ENCODE results near the gene TSPEAR.

TSPEAR gene

GRCh38 chr21:44459712-44460440 lies 251.5 kb downstream of the TSPEAR start:
- no peak for DNase-seq (ENCODE audit: low read depth)
- H3K4me3 ChIP-seq (ENCODE audit: low read depth, low read length): no peak overlapping the region
- TF ChIP-seq, protein P1, sequence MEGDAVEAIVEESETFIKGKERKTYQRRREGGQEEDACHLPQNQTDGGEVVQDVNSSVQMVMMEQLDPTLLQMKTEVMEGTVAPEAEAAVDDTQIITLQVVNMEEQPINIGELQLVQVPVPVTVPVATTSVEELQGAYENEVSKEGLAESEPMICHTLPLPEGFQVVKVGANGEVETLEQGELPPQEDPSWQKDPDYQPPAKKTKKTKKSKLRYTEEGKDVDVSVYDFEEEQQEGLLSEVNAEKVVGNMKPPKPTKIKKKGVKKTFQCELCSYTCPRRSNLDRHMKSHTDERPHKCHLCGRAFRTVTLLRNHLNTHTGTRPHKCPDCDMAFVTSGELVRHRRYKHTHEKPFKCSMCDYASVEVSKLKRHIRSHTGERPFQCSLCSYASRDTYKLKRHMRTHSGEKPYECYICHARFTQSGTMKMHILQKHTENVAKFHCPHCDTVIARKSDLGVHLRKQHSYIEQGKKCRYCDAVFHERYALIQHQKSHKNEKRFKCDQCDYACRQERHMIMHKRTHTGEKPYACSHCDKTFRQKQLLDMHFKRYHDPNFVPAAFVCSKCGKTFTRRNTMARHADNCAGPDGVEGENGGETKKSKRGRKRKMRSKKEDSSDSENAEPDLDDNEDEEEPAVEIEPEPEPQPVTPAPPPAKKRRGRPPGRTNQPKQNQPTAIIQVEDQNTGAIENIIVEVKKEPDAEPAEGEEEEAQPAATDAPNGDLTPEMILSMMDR (IDR thresholded peaks at IDR 0.05; ENCODE audit: control insufficient read depth, extremely low read depth, insufficient read depth): no peak

DNA sequence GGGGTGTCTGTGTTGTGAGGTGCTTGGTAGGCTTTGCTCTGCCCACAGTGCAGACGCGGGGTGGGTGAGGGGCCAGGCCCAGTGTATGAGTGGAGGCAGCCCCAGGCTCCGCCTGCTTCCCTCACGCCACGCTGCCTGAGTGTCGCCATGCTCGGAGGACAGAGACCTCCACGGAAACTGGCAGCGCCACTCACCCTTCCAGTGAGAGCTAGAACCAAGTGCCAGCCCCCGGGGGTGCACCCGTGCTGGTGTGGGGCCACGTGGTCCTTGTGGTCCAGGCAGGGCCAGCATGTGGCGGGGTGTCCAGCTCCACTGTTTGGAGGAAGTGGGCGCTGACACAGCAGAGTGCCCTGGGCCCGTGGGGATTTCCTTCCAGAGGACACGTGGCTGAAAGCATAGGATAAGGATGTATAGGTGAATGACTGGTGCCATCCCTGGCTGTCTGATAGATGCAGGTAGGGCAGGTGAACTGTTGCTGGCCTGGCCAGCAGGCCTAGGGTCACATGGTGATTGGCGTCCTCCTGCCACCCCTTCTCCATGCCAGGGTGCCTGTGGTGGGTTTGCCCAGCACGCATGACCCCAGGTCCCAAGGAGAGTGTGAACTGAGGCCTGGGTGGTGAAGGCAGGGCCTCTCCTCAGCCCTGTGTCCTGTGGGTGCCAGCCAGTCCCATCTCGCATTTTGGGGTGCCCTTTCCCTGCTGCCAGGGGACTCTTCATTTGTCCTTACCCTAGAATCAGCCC lies 252.2 kb downstream of the TSPEAR start:
- TF ChIP-seq, protein P1 (IDR thresholded peaks at IDR 0.05; ENCODE audit: control insufficient read depth, extremely low read depth, insufficient read depth): no peak
- no peak overlapping the region for H3K4me3 ChIP-seq (ENCODE audit: low read depth, low read length)
- no peak for DNase-seq (ENCODE audit: low read depth)

DNA sequence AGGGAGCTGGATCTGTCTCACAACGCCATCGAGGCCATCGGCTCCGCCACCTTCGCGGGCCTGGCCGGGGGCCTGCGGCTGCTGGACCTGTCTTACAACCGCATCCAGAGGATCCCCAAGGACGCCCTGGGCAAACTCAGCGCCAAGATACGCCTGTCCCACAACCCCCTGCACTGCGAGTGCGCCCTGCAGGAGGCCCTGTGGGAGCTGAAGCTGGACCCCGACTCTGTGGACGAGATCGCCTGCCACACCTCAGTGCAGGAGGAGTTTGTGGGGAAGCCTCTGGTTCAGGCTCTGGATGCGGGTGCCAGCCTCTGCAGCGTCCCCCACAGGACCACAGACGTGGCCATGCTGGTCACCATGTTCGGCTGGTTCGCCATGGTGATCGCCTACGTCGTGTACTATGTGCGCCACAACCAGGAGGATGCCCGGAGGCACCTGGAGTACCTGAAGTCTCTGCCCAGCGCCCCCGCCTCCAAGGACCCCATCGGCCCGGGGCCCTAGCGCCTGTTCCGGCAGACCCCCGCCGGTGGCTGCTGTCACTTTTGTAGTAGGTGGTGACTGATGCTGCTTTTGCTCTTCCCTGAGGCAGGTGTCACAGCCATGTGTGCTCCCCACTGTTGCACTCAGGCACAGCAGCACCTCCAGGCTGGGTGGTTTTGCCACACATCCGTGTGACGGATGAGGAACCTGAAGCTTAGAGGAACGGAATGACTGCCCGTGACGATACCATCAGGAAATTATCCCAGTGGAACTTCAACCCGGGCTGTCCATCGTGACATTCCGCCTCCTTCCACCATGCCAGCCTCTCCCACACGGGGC lies 254.2 kb downstream of the TSPEAR start:
- DNase-seq (ENCODE audit: low read depth): no peak
- TF ChIP-seq, protein P1 (IDR thresholded peaks at IDR 0.05; ENCODE audit: control insufficient read depth, extremely low read depth, insufficient read depth): no peak
- H3K4me3 ChIP-seq (ENCODE audit: low read depth, low read length): no peak overlapping the region

DNA sequence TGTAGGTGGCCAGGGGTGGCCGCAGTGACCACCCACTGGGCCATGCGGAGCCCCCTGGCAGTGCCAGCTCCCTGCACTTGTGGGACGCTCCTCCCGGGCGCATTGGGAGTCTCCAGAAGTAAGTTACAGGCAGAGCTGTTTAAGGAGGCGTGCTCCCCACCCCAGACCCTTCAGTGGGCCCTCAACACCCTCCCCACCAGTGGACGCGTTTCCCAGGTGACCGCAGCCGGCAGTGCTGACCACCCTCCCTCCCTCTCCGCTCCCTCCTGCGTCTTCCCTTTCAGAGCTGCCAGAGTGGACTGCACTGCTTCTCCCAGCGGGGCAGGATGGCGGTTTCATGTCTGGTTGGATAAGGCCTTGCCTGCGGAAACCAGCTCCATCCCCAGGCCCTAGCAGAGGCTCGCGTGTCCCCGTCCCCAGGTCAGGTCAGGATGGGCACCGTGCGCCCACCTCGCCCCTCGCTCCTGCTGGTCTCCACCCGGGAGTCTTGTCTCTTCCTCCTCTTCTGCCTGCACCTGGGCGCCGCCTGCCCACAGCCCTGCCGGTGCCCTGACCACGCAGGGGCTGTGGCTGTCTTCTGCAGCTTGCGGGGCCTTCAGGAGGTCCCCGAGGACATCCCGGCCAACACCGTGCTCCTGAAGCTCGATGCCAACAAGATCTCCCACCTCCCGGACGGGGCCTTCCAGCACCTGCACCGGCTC lies 255.0 kb downstream of the TSPEAR start:
- DNase-seq (ENCODE audit: low read depth): no peak
- TF ChIP-seq, protein P1 (IDR thresholded peaks at IDR 0.05; ENCODE audit: control insufficient read depth, extremely low read depth, insufficient read depth): no peak
- H3K4me3 ChIP-seq (ENCODE audit: low read depth, low read length): peak overlapping the region; percentile 62

DNA sequence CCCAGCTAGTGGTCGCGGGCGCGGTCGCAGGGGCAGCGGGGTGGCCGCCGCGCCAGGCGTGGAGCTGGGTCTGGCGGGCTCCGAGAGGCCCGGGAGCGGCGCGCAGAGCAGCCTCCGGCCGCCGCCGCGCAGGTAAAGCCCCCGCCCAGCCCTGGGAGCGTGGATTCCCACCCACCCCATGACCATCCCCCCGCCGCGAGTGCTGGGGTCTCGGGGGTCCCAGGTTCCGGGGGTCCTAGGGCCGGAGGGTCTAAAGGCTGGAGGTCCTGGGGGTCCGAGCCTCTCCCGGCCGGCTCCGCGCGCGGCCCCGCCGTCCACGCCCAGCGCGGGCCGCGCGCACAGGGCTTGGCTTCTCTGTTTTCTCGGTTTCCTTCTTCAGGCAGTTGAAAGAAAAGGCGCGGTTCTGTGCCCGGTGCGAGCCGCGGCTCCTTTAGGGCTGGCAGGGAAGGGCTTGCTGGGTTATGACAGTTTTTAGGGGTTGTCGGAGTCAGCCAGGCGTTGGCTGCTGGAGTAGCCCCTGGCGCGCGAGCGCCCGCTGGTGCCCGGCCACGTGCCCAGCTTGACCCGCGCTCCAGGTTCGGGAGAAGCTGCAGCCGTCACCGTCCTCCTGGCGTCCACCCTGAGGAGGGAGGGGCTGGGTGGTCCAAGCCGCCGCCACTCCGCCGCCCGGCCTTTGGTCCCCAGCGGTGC lies 255.7 kb downstream of the TSPEAR start:
- peak overlapping the region; percentile 62 for H3K4me3 ChIP-seq (ENCODE audit: low read depth, low read length)
- TF ChIP-seq, protein P1 (IDR thresholded peaks at IDR 0.05; ENCODE audit: control insufficient read depth, extremely low read depth, insufficient read depth): peak; percentile 64
- DNase-seq (ENCODE audit: low read depth): no peak

All from LNCaP clone FGC (cell line).